ENCODE data around the gene PTTG2. TPM values are rescaled to one million over a fixed set of nuclear protein-coding genes. Genes with fewer than 3 reads are reported as not detected.
"Not testable (repeated sequence)": the region's sequence is repeated elsewhere in the genome, so short reads cannot be mapped to it uniquely, and the experiment has no call there.

PTTG2 gene
- total RNA-seq, 6 donors from 2014 or later, result 0.43 to 22.0 (median 0.85) TPM; not detected in 2

- peaks cover 7 to 11% (median 8%) of the 10 kb centered on the region in 4 donors for H3K4me1 ChIP-seq
- WGBS, 2 donors, result 33 to 44% methylated on average over 5 of the region's 5 CpGs
- TF ChIP-seq POLR2AphosphoS5 (IDR thresholded peaks at IDR 0.05) (no peak), EP300 (IDR thresholded peaks at IDR 0.05) (no peak), POLR2A (IDR thresholded peaks at IDR 0.05) (no peak), CTCF (IDR thresholded peaks at IDR 0.05) (no peak)
- H3K27me3 ChIP-seq, result no peaks in the 10 kb centered on the region
- H3K36me3 ChIP-seq, result no peaks in the 10 kb centered on the region
- DNase-seq (no peak), ATAC-seq (ENCODE audit: low FRiP score in 2 of 2) (no peak)
- H3K9me3 ChIP-seq, result no peaks in the 10 kb centered on the region
- no peak overlapping the region for H3K4me3 ChIP-seq
- no peak overlapping the region for H3K27ac ChIP-seq
Observed at GRCh38 chr4:37967736-37968135, 7.5 kb downstream of the PTTG2 start.

DNA sequence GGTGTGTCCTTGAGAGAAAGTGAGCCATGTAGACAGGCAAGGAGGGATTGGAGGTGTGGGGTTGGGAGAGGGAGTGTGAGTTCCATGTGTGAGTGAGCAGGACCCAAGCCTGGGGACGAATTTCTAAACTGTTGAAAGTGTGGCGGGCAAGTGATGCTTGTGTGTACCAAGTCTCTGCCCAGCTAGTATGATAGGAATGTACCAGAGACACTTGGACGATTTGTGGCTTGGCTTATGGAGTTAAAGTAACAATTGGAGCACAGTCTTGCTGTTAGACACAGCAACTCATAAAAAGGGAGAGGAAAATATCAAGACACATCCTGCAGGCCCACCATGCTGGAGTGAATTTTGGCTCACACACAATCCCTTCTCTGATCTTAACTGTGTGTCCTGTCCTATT is 8.5 kb downstream of the PTTG2 start:
- Histone ChIP-seq H3K36me3 (no peaks in the 10 kb centered on the region), H3K27me3 (no peaks in the 10 kb centered on the region), H3K9me3 (no peaks in the 10 kb centered on the region), H3K27ac (no peak overlapping the region), H3K4me1 (peaks cover 7 to 11% (median 8%) of the 10 kb centered on the region in 4 donors), H3K4me3 (no peak overlapping the region)
- ATAC-seq (ENCODE audit: low FRiP score in 2 of 2) (no peak), DNase-seq (no peak)
- WGBS, 2 donors, result 67 to 83% methylated on average over 3 of the region's 3 CpGs
- TF ChIP-seq EP300 (IDR thresholded peaks at IDR 0.05) (no peak), POLR2A (IDR thresholded peaks at IDR 0.05) (no peak), POLR2AphosphoS5 (IDR thresholded peaks at IDR 0.05) (no peak), CTCF (IDR thresholded peaks at IDR 0.05) (no peak)

GRCh38 chr4:37970702-37971101 is 10.5 kb downstream of the PTTG2 start:
- Histone ChIP-seq H3K4me1 (peaks cover 7 to 11% (median 8%) of the 10 kb centered on the region in 4 donors), H3K9me3 (no peaks in the 10 kb centered on the region), H3K27ac (peak overlapping the region in 2 of 4 donors; percentile 5 to 72), H3K36me3 (no peaks in the 10 kb centered on the region), H3K27me3 (no peaks in the 10 kb centered on the region), H3K4me3 (no peak overlapping the region)
- DNase-seq, result peak in 1 of 2 donors; percentile 85
- TF ChIP-seq CTCF (IDR thresholded peaks at IDR 0.05) (peak; percentile 36 to 57 (median 48)), POLR2A (IDR thresholded peaks at IDR 0.05) (no peak), POLR2AphosphoS5 (IDR thresholded peaks at IDR 0.05) (peak in 1 of 2 donors; percentile 5), EP300 (IDR thresholded peaks at IDR 0.05) (peak in 1 of 4 donors; percentile 43)
- peak; percentile 90 to 93 for ATAC-seq (ENCODE audit: low FRiP score in 2 of 2)
- WGBS, 2 donors, result 21 to 70% methylated on average over 1 of the region's 1 CpG

DNA sequence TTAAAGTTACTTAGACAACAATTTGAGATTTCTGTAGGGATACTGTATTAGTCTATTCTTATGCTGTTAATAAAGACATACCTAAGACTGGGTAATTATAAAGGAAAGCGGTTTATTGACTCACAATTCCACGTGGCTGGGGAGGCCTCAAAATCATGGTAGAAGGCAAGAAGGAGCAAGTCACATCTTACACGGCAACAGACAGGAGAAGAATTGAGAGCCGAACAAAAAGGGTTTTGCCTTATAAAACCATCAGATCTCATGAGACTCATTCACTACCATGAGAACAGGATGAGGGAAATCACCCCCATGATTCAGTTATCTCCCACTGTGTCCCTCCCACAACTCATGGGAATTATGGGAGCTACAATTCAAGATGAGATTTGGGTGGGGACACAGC is 11.0 kb downstream of the PTTG2 start:
- no peak for TF ChIP-seq POLR2A (IDR thresholded peaks at IDR 0.05)
- no peak for TF ChIP-seq EP300 (IDR thresholded peaks at IDR 0.05)
- TF ChIP-seq POLR2AphosphoS5 (IDR thresholded peaks at IDR 0.05), result no peak
- no peak for TF ChIP-seq CTCF (IDR thresholded peaks at IDR 0.05)
- Histone ChIP-seq H3K27ac (peak overlapping the region in 1 of 4 donors; percentile 5), H3K9me3 (no peaks in the 10 kb centered on the region), H3K36me3 (no peaks in the 10 kb centered on the region), H3K4me3 (no peak overlapping the region), H3K4me1 (peaks cover 7 to 11% (median 8%) of the 10 kb centered on the region in 4 donors), H3K27me3 (no peaks in the 10 kb centered on the region)
- 91 to 95% methylated on average over 4 of the region's 4 CpGs for WGBS, 2 donors
- ATAC-seq (ENCODE audit: low FRiP score in 2 of 2) (no peak), DNase-seq (no peak)

GRCh38 chr4:37973441-37973840 is 13.2 kb downstream of the PTTG2 start:
- TF ChIP-seq POLR2AphosphoS5 (IDR thresholded peaks at IDR 0.05) (no peak), CTCF (IDR thresholded peaks at IDR 0.05) (no peak), EP300 (IDR thresholded peaks at IDR 0.05) (no peak), POLR2A (IDR thresholded peaks at IDR 0.05) (no peak)
- Histone ChIP-seq H3K36me3 (no peaks in the 10 kb centered on the region), H3K27ac (no peak overlapping the region), H3K9me3 (no peaks in the 10 kb centered on the region), H3K4me1 (peaks cover 8 to 19% (median 12%) of the 10 kb centered on the region in 4 donors), H3K27me3 (no peaks in the 10 kb centered on the region), H3K4me3 (no peak overlapping the region)
- ATAC-seq (ENCODE audit: low FRiP score in 2 of 2) (no peak), DNase-seq (no peak)
- WGBS, 2 donors, result 51 to 89% methylated on average over 3 of the region's 3 CpGs

DNA sequence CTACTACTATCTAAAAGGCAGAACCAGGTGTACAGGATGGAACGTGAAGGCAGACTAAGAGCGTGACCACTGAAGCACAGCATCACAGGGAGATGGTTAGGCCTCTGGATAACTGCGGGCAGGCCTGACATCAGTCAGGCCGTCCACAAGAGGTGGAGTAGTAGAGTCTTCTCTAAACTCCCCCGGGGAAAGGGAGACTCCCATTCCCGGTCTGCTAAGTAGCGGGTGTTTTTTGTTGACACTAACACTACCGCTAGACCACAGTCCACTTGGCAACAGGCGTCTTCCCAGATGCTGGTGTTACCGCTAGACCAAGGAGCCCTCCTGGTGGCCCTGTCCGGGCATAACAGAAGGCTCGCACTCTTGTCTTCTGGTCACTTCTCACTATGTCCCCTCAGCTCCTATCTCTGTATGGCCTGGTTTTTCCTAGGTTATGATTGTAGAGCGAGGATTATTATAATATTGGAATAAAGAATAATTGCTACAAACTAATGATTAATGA is 15.2 kb downstream of the PTTG2 start:
- 90 to 95% methylated on average over 12 of the region's 13 CpGs for WGBS, 2 donors
- H3K27ac ChIP-seq; DNase-seq; H3K4me3 ChIP-seq; H3K27me3 ChIP-seq; H3K9me3 ChIP-seq; H3K36me3 ChIP-seq; ATAC-seq (ENCODE audit: low FRiP score in 2 of 2): not testable (repeated sequence)
- H3K4me1 ChIP-seq, result peaks cover 8 to 22% (median 19%) of the 10 kb centered on the region in 4 donors

All from upper lobe of left lung (tissue), 6 donors.